NCI-H748 treated with DMSO at 0.1 percent for 48 hours (cell line): ENCODE data around the gene FCAR.
"Not testable (repeated sequence)": the region's sequence is repeated elsewhere in the genome, so short reads cannot be mapped to it uniquely, and the experiment has no call there.

Experiments
- DNase-seq: peaks from one replicate; lab custom pipeline; 2025; lab: John Stamatoyannopoulos, UW

FCAR gene

DNA sequence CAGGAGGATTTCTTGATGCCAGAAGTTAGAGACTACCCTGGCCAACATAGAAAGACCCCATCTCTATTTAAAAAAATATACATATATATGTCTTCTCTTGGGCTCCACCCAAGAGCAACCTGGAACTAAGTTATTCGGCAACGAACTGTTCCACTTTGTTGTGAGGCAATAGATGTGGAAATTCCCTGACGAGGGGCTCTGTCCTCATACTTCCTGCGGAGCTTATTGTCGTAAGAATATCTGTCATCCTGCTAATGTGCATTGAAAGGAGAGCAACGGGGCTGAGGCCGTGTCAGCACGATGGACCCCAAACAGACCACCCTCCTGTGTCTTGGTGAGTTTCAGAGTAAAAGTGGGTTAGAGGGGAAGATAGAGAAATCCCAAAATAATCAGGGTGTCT is at the start of gene FCAR:
FCAR (plus strand) TSS at position 246 of the 400 bp plus-strand sequence; CDS start at position 301, 55 bp downstream.
- no peak for DNase-seq

- DNase-seq, result not testable (repeated sequence)
These were observed 49.6 kb upstream of the FCAR start for GRCh38 chr19:54824416-54824815.

GRCh38 chr19:54825326-54825725 is 48.7 kb upstream of the FCAR start:
- not testable (repeated sequence) for DNase-seq

DNA sequence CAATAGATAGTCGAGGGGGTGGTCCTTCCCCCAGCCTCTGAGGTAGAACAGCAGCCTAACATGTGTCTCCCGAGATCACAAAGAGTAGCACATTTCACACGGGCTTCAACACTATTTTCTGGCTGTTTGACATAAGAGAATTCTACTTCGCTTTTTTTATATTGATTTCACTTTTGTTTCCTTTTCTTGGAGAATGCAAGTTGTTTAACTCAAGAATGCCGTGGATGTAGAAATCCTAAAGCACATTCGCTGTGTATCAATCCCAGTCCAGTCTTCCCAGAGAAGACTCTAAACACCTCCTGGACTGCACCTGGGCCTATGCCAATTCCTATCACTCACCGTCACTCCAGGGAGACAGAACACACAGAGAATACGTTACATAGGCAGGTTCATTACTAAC is 46.0 kb upstream of the FCAR start:
- not testable (repeated sequence) for DNase-seq

DNA sequence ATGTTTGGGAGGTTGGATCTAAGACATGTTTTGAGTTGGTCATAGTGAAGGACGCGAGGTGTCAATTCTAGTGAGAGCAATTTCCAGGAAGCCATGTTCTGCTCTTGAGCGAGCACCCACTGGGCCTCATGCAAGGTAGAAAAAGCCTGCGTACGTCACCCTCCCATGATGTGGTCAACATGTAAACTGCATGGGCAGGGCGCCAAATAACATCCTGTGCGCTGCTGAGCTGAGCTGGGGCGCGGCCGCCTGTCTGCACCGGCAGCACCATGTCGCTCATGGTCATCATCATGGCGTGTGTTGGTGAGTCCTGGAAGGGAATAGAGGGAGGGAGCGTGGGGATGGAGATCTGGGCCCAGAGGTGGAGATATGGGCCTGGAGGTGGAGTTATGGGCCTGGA is 41.5 kb upstream of the FCAR start, which contains the start of gene KIR2DS4:
KIR2DS4 (plus strand) TSS at position 181 of the 400 bp plus-strand sequence.
- not testable (repeated sequence) for DNase-seq

DNA sequence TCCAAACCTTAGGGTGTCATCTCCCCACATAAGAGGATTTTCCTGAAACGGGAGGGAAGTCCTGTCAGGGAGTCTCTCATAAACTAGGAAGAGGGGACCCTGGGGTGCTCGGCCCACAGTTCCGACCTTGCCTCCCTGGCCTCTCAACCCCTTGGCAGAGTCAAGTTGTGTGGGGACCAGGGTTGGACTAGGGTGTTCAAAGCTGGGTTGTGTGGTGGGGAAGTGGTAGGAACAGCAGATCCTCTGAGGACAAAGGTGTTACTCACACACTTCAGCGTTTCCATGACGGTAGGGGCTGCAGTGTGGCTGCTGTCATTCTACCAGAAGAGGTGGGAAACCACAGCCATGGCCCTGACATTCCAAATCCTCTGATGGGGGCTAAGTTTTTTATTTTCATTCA is 38.9 kb upstream of the FCAR start:
- not testable (repeated sequence) for DNase-seq

GRCh38 chr19:54837522-54837921 is 36.5 kb upstream of the FCAR start:
- DNase-seq, result not testable (repeated sequence)

- DNase-seq, result not testable (repeated sequence)
These were observed 30.9 kb upstream of the FCAR start for GRCh38 chr19:54843171-54843570.

GRCh38 chr19:54850061-54850640 is 23.9 kb upstream of the FCAR start, which contains the start of gene KIR3DL2:
Gene KIR3DL2, plus strand, starts transcription at chr19:54850443. Its CDS starts 33 bp downstream, at chr19:54850476.
- DNase-seq, result not testable (repeated sequence)

DNA sequence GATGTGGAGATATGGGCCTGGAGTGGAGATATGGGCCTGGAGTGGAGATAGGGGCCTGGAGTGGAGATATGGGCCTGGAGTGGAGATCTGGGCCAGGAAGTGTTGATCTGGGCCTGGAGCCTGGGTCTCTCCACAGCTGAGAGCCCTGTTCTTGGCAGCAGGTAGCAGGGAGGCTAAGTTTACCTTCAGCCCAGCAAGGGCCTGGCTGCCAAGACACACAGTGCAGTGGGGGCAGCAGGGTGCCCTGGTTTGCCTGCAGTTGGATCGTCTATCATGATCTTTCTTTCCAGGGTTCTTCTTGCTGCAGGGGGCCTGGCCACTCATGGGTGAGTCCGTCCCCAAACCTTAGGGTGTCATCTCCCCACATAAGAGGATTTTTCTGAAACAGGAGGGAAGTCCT is 23.1 kb upstream of the FCAR start:
- DNase-seq, result no peak

GRCh38 chr19:54851353-54851752 is 22.7 kb upstream of the FCAR start:
- DNase-seq, result no peak

- DNase-seq, result not testable (repeated sequence)
These were observed 18.8 kb upstream of the FCAR start for GRCh38 chr19:54855241-54855640.

- DNase-seq, result not testable (repeated sequence)
These were observed 15.6 kb upstream of the FCAR start for GRCh38 chr19:54858476-54858875.

DNA sequence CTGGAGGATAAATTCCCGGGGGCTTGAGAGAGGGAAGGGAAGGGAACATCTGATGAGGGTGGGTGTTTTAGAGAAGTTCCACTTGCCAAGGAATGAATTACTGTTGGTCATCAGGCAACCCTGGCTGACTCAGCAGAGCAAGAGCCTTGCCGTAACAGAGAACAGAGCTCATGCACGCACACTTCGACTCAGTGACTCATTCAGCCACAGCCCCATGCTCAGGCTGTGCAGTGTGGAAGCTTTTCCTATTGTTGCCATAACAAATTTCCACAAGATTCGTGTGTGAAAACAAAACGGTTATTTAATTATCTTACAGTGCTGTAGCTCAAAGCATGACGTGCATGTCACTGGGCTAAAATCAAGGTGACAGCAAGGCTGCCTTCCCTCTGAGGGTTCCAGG is 14.6 kb upstream of the FCAR start:
- DNase-seq, result not testable (repeated sequence)

DNA sequence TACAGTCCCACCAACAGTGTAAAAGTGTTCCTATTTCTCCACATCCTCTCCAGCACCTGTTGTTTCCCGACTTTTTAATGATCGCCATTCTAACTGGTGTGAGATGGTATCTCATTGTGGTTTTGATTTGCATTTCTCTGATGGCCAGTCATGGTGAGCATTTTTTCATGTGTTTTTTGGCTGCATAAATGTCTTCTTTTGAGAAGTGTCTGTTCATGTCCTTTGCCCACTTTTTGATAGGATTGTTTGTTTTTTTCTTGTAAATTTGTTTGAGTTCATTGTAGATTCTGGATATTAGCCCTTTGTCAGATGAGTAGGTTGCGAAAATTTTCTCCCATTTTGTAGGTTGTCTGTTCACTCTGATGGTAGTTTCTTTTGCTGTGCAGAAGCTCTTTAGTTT is 10.6 kb upstream of the FCAR start:
- not testable (repeated sequence) for DNase-seq

DNA sequence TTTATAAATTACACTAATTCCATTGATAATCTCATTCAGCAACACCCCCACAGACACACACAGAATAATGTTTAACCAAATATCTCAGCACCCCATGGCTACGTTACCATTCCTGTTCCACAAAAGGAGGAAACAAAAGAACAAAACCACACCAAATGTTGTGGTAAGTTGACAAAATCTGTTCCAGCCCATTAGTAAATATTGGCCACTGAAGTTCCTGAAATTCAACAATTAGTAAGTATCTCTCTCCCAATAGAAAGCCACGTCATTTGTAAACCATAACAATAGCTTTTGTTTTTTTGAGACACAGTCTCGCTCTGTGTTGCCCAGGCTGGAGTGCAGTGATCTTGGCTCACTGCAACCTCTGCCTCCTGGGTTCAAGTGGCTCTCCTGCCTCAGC is 2.3 kb upstream of the FCAR start:
- DNase-seq, result no peak

- no peak for DNase-seq
These were observed 1.5 kb downstream of the FCAR start for GRCh38 chr19:54875506-54875905.

DNA sequence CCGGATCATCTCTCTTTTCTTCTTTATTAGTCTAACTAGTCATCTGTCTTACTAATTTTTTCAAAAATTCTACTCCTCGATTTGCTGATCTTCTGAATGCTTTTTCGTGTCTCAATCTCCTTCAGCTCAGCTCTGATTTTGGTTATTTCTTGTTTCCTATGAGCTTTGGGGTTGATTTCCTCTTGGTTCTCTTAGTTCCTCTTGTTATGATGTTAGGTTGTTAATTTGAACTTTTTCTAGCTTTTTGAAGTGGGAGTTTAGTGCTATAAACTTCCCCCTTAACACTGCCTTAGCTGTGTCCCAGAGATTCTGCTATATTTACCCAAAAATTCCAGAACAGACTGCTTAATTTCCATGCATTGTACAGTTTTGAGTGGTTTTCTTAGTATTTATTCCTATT is 3.4 kb downstream of the FCAR start:
- DNase-seq, result no peak

DNA sequence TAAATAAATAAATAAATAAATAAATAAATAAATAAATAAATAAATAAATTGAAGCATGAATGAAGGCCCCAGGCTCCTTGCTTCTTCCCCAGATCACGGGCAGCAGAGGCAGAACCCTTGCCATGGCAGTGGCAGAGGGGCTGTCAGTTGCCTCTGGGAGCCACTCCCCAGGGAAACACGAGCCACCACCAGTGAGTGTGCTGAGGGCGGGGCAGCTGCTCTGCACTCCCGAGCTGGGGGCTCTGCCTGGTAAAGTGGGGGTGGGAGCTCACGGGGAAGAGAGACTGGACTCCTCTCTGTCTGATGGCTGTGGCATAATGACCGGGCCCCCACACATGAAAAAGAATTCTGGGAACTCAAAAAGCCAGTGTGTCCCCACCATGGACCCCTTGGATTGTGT is 7.8 kb downstream of the FCAR start:
- DNase-seq, result no peak

GRCh38 chr19:54882758-54883157 is 8.7 kb downstream of the FCAR start:
- DNase-seq, result no peak

DNA sequence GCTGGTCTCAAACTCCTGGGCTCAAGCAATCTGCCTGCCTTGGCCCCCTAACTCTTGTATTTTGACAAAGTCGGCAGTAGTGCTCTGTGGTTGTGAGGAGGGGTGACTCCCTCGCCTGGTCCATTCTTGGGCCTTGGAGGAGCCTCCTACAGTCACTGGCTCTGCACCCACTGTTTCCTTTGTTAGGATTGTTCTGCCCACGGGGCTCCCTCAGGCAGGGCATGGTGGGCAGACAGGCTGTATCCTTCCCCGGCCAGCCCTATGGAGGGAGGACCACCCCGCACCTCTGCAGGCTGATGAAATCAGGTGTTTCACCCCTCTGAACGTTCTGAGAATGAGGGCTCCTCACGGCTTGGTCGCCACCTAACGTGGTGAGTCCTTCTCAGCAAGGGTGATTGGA is 9.2 kb downstream of the FCAR start:
- DNase-seq, result no peak

DNA sequence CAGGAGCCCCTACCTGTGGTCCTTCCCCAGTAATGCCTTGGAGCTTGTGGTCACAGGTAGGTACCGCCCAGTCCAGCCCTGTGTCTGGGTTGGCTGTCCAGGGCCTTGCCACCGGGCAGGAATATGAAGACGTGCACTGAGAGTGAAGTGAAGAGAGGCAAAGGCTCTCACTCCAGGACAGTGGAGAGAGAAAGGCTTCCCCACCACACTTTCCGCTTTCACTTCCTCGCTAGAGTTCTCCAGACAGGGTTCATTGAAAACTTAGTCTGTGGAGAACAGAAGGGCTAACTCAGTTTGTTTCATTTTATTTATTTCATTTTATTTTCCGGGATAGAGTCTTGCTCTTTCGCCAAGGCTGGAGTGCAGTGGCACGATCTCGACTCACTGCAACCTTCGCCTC is 14.2 kb downstream of the FCAR start:
- DNase-seq, result no peak

- no peak for DNase-seq
These were observed 15.5 kb downstream of the FCAR start for GRCh38 chr19:54889566-54889965.

- DNase-seq, result no peak
These were observed 19.4 kb downstream of the FCAR start for GRCh38 chr19:54893406-54893805.
